Tracheal epithelial cell (primary cell): Measurements from ENCODE around the gene CXCL17. TPM values are rescaled to one million over a fixed set of nuclear protein-coding genes. Genes with fewer than 3 reads are reported as not detected.

ENCODE experiments used
- total RNA-seq: library from RNA; depleted of rRNA; stranded (reverse); fragments of >200 nt; gene quantifications from 2 replicates; pipeline ENCODE4 v1.2.1, GENCODE V29; 2014

The CXCL17 gene
- 1.2 and 3.8 TPM in 2 replicates for total RNA-seq

GRCh38 chr19:42442833-42443232 is at the start of gene CXCL17:
CXCL17 (minus strand) TSS chr19:42442946; CDS start chr19:42442832, 114 bp downstream.

GRCh38 chr19:42427313-42427712 is 15.4 kb downstream of the CXCL17 start, which contains the start of gene LIPE:
LIPE (minus strand) TSS chr19:42427388; CDS start chr19:42427149, 239 bp downstream.

GRCh38 chr19:42389899-42390298 is 52.8 kb downstream of the CXCL17 start, which contains the start of gene CNFN:
CNFN (minus strand) TSS chr19:42390297; CDS start chr19:42389037, 1,260 bp downstream.

Other genes starting within 250 kb of the CXCL17 start
- gene DEDD2, start 225.3 kb downstream of the CXCL17 start, total RNA-seq = 37.3 and 44.8 TPM in 2 replicates
- gene ZNF526, start 222.6 kb downstream of the CXCL17 start, total RNA-seq = 8.1 and 9.6 TPM in 2 replicates
- 18.3 and 20.5 TPM in 2 replicates for gene GSK3A, start 200.3 kb downstream of the CXCL17 start, total RNA-seq
- 20.2 and 33.0 TPM in 2 replicates for gene ERF, start 187.8 kb downstream of the CXCL17 start, total RNA-seq
- 13.0 and 18.3 TPM in 2 replicates for gene CIC, start 173.7 kb downstream of the CXCL17 start, total RNA-seq
- gene PRR19, start 140.8 kb downstream of the CXCL17 start, total RNA-seq = under 0.01 and 0.43 TPM in 2 replicates
- gene PAFAH1B3, start 140.3 kb downstream of the CXCL17 start, total RNA-seq = 43.1 and 75.7 TPM in 2 replicates
- not detected in 2 replicates for gene TMEM145, start 129.6 kb downstream of the CXCL17 start, total RNA-seq
- 14.5 and 15.1 TPM in 2 replicates for gene MEGF8, start 117.3 kb downstream of the CXCL17 start, total RNA-seq
- 0.72 TPM in 1 of 2 replicates, not detected in the other for gene CNFN, start 52.6 kb downstream of the CXCL17 start, total RNA-seq
- 4.1 and 12.8 TPM in 2 replicates for gene LIPE, start 15.6 kb downstream of the CXCL17 start, total RNA-seq
- gene CEACAM1, start 85.5 kb upstream of the CXCL17 start, total RNA-seq = 0.85 and 1.2 TPM in 2 replicates
- gene CEACAM8, start 152.0 kb upstream of the CXCL17 start, total RNA-seq = not detected in 2 replicates